HCT116 (cell line): Measurements from ENCODE around the gene CFAP74. TPM values are rescaled to one million over a fixed set of nuclear protein-coding genes. Genes with fewer than 3 reads are reported as not detected.
A peak's percentile ranks its signal among the peaks of the same experiment; 100 is the strongest.

ENCODE experiments used
- ATAC-seq: fragments of 200-7000 bp; cut with Tn5 transposase; 2 replicates; pipeline ENCODE4 v1.9.1; 2020; ENCODE audit warnings: mild to moderate bottlenecking, moderate library complexity
- BruUV-seq: library from RNA; stranded (reverse); fragments of 400-500 nt; replicated peaks from 2 replicates; lab custom pipeline; 2021; lab: Mats Ljungman, UMichigan
- CTCF ChIA-PET: fragments of 300-600 bp; sonication (Branson Sonifier 250); formaldehyde crosslinking; loops from one replicate; lab custom pipeline; 2021; ENCODE audit warnings: antibody characterized with exemption; lab: Charles Lee
- POLR2A ChIA-PET: fragments of 300-600, 350-600 bp; sonication (Branson Sonifier 250); formaldehyde crosslinking; loops from one replicate; lab custom pipeline; 2021; ENCODE audit warnings: antibody characterized with exemption; lab: Charles Lee
- RAD21 ChIA-PET, 2 experiments: fragments of 300-600 bp; sonication (Branson Sonifier 250); formaldehyde crosslinking; loops; one replicate each; lab custom pipeline; 2023; ENCODE audit warnings: low total read pairs in 2 of 2; ENCODE audit not compliant: uncharacterized antibody in 2 of 2, unreplicated experiment in 2 of 2, low non-redundant PET in 1 of 2; lab: Charles Lee
- DNase-seq: peaks from one replicate; pipeline ENCODE4 v3.0.0-alpha.2; 2010; ENCODE audit warnings: low read depth, low spot score
- H2AFZ ChIP-seq: fragments of 200-600 bp; shearing (Covaris generic), sonication (generic); 2 replicates; pipeline ENCODE4 v1.6.1; 2017; ENCODE audit warnings: low read depth, mixed run types, mixed read lengths, antibody characterized with exemption, low read length; ENCODE audit not compliant: poor library complexity, severe bottlenecking
- H3K27ac ChIP-seq: 2 replicates; pipeline ENCODE4 v1.5.1; 2012; ENCODE audit warnings: low read depth, low read length
- H3K27me3 ChIP-seq: fragments of 200-600 bp; sonication (generic); 2 replicates; pipeline ENCODE4 v1.6.1; 2016; ENCODE audit warnings: mixed run types, low read length, mixed read lengths; ENCODE audit not compliant: insufficient read depth
- H3K36me3 ChIP-seq, 2 experiments: fragments of 200-500 bp in 1 of 2; fragments of 200-600 bp in 1 of 2; sonication (Bioruptor generic) in 1 of 2; sonication (generic) in 1 of 2; 2 replicates each; pipeline versions ENCODE4 v1.5.1 to v1.6.1; 2014 to 2016; ENCODE audit warnings: low read length in 2 of 2, inconsistent platforms in 1 of 2, mixed read lengths in 1 of 2, mixed run types in 1 of 2; ENCODE audit not compliant: insufficient read depth in 2 of 2, control insufficient read depth in 1 of 2
- H3K4me1 ChIP-seq, 2 experiments: fragments of 200-600 bp in 1 of 2; sonication (generic) in 1 of 2; 2 replicates each; pipeline versions ENCODE4 v1.5.1 to v1.6.1; 2012 to 2017; ENCODE audit warnings: low read length in 2 of 2, inconsistent platforms in 1 of 2, mild to moderate bottlenecking in 1 of 2, mixed read lengths in 1 of 2, mixed run types in 1 of 2, moderate library complexity in 1 of 2; ENCODE audit not compliant: insufficient read depth in 2 of 2, control insufficient read depth in 1 of 2
- H3K4me2 ChIP-seq: fragments of 200-600 bp; sonication (generic); 2 replicates; pipeline ENCODE4 v1.6.1; 2017; ENCODE audit warnings: mixed run types, low read length, mixed read lengths
- H3K4me3 ChIP-seq, 2 experiments: fragments of 200-600 bp in 1 of 2; sonication (generic) in 1 of 2; replicated peaks in 1 of 2; 2 replicates each; pipeline ENCODE4 v1.5.1; 2011 to 2016; ENCODE audit warnings: low read length in 2 of 2, control low read depth in 1 of 2, low read depth in 1 of 2, mild to moderate bottlenecking in 1 of 2, mixed read lengths in 1 of 2, mixed run types in 1 of 2
- H3K79me2 ChIP-seq: fragments of 200-600 bp; sonication (generic); 2 replicates; pipeline ENCODE4 v1.6.1; 2017; ENCODE audit warnings: mild to moderate bottlenecking, mixed run types, low read length, moderate library complexity, mixed read lengths; ENCODE audit not compliant: insufficient read depth
- H3K9ac ChIP-seq: fragments of 200-600 bp; sonication (generic); 2 replicates; pipeline ENCODE4 v1.6.1; 2016; ENCODE audit warnings: low read length, mixed read lengths
- H3K9me2 ChIP-seq: fragments of 200-600 bp; sonication (generic), shearing (Covaris generic); 2 replicates; pipeline ENCODE4 v1.6.1; 2017; ENCODE audit warnings: mixed run types, mild to moderate bottlenecking, moderate library complexity; ENCODE audit not compliant: insufficient read depth
- H3K9me3 ChIP-seq, 2 experiments: fragments of 200-500 bp in 1 of 2; fragments of 200-600 bp in 1 of 2; sonication (Bioruptor generic) in 1 of 2; sonication (generic) in 1 of 2; 2 replicates each; pipeline ENCODE4 v1.6.1; 2014 to 2017; ENCODE audit warnings: low read length in 2 of 2, mixed read lengths in 2 of 2, inconsistent platforms in 1 of 2, low read depth in 1 of 2, mild to moderate bottlenecking in 1 of 2, mixed run types in 1 of 2, moderate library complexity in 1 of 2; ENCODE audit not compliant: control insufficient read depth in 1 of 2, insufficient read depth in 1 of 2
- H4K20me1 ChIP-seq: fragments of 200-600 bp; sonication (generic), shearing (Covaris generic); 2 replicates; pipeline ENCODE4 v1.6.1; 2017; ENCODE audit warnings: mixed run types, mild to moderate bottlenecking, moderate library complexity; ENCODE audit not compliant: insufficient read depth
- CTCF ChIP-seq, 3 experiments: fragments of 200-600 bp in 1 of 3; sonication (generic) in 1 of 3; IDR thresholded peaks in 2 of 3; conservative IDR thresholded peaks in 1 of 3; 2 replicates each; pipeline ENCODE4 v1.5.1; 2012 to 2017; ENCODE audit warnings: low read depth in 2 of 3, low read length in 2 of 3, antibody characterized with exemption in 1 of 3, borderline replicate concordance in 1 of 3, control low read depth in 1 of 3, mild to moderate bottlenecking in 1 of 3, mixed read lengths in 1 of 3, mixed run types in 1 of 3, moderate library complexity in 1 of 3; ENCODE audit not compliant: insufficient read depth in 1 of 3
- EZH2 ChIP-seq: fragments of 200-600 bp; sonication (generic); IDR thresholded peaks from 2 replicates; pipeline ENCODE4 v1.6.1; 2017; ENCODE audit warnings: antibody characterized with exemption, mixed run types
- EZH2phosphoT487 ChIP-seq: fragments of 200-600 bp; IDR thresholded peaks from 2 replicates; pipeline ENCODE4 v1.6.1; 2018; ENCODE audit warnings: antibody characterized with exemption, borderline replicate concordance
- FOSL1 ChIP-seq: IDR thresholded peaks from 2 replicates; pipeline ENCODE4 v1.6.1; 2012; ENCODE audit warnings: low read depth
- POLR2AphosphoS5 ChIP-seq: IDR thresholded peaks from 2 replicates; pipeline ENCODE4 v1.6.1; 2011; ENCODE audit warnings: mild to moderate bottlenecking, low read depth, low read length, moderate library complexity
- REST ChIP-seq: IDR thresholded peaks from 2 replicates; pipeline ENCODE4 v1.6.1; 2012; ENCODE audit warnings: low read depth
- YY1 ChIP-seq: IDR thresholded peaks from 2 replicates; pipeline ENCODE4 v1.6.1; 2011; ENCODE audit warnings: low read length, low read depth, moderate library complexity, mild to moderate bottlenecking; ENCODE audit not compliant: insufficient replicate concordance; ENCODE audit errors: extremely low read depth
- intact Hi-C: fragments of 100-400 bp; cut with micrococcal nuclease; formaldehyde crosslinking; loops from 2 replicates; pipeline ENCODE4 v1.10.0; 2022
- total RNA-seq: library from RNA; stranded (reverse); gene quantifications from one replicate; pipeline ENCODE4 v1.2.1, GENCODE V29; 2021; ENCODE audit not compliant: unreplicated experiment

The CFAP74 gene
- total RNA-seq, 1 experiment from 2014 or later: 4.9 TPM

- no peaks in the 10 kb centered on the region for H3K9me3 ChIP-seq
- ChIA-PET CTCF (interaction anchor here (0.6 to 3.0 kb wide), 14 partner anchors 9 to 286 kb away, joined by 3 to 31 read pairs (median 6); partner anchors contain the start of genes FAAP20 and TMEM52), POLR2A (interaction anchor here (0.6 to 1.3 kb wide), 8 partner anchors 11 to 293 kb away, joined by 3 to 5 read pairs (median 4); partner anchors contain the start of genes MIB2 and TMEM52)
- DNase-seq: no peak
- TF ChIP-seq YY1 (no peak), EZH2 (no peak), POLR2AphosphoS5 (no peak), EZH2phosphoT487 (no peak), FOSL1 (no peak), CTCF (IDR thresholded peaks at IDR 0.05 in 2 of 3, conservative IDR thresholded peaks at IDR 0.05 in 1 of 3; ENCODE audit: borderline replicate concordance in 1 of 3, insufficient read depth in 1 of 3, low read depth in 2 of 3, low read length in 2 of 3) (no peak), REST (no peak)
- TF ChIP-seq, all 23 proteins: peak for 0
- no TSS peak for BruUV-seq
- intact Hi-C loops: loop anchor here (5.0 kb wide), 1 partner anchor 139 kb away; no protein-coding TSS in a partner anchor
- Histone ChIP-seq H3K4me2 (peak overlapping the region; percentile 99), H3K4me3 (peak overlapping the region; percentile 69 to 77), H3K27me3 (no peaks in the 10 kb centered on the region), H3K9me2 (no peaks in the 10 kb centered on the region), H4K20me1 (no peaks in the 10 kb centered on the region), H3K36me3 (no peaks in the 10 kb centered on the region), H2AFZ (no peak overlapping the region), H3K79me2 (no peaks in the 10 kb centered on the region), H3K27ac (peak overlapping the region; percentile 87), H3K4me1 (peaks cover 19 to 36% of the 10 kb centered on the region in 2 experiments), H3K9ac (peak overlapping the region; percentile 85)
- ATAC-seq: peak; percentile 21
- RAD21 ChIA-PET: interaction anchor here (0.5 to 1.0 kb wide), 9 partner anchors 10 to 721 kb away, joined by 3 to 7 read pairs (median 3); no protein-coding TSS in a partner anchor
Observed at GRCh38 chr1:1908506-1908791, 95.1 kb downstream of the CFAP74 start.
